ENCODE data around the gene OR4E2.
"Not testable (repeated sequence)": the region's sequence is repeated elsewhere in the genome, so short reads cannot be mapped to it uniquely, and the experiment has no call there.

The OR4E2 gene

DNA sequence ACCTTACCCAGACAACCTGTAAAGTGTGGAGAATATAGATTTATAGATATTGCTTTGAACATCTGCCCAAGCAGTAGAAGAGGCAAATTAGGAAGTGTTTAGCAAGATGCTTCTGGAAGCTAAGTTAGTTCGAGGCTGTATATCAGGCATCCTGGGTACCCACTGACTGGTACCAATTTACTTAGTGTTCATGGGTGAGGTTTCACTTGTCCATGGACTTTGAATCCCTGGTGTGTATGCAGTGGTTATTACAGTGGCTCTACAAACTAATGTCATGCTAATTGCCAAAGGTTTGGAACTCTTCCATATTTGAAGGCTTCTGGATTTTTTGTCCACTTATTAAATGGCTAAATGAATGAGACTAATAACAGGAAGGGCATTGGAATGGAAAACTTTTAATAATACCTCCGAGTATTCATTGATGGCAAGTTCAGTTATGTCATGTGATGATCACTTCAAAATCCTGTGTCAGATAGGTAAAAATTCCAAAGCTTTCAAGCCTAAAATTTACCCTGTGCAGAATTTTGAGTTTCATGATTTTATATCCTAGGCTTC, at the start of gene OR4E2:
Gene OR4E2, plus strand, starts transcription at position 505 of the 555 bp plus-strand sequence. CDS start 11,248 bp downstream, outside the sequence.
- no peak for DNase-seq

GRCh38 chr14:21612324-21612723, 41.3 kb upstream of the OR4E2 start:
- no peak for DNase-seq

- DNase-seq = no peak
These were observed 39.4 kb upstream of the OR4E2 start for GRCh38 chr14:21614240-21614639.

DNA sequence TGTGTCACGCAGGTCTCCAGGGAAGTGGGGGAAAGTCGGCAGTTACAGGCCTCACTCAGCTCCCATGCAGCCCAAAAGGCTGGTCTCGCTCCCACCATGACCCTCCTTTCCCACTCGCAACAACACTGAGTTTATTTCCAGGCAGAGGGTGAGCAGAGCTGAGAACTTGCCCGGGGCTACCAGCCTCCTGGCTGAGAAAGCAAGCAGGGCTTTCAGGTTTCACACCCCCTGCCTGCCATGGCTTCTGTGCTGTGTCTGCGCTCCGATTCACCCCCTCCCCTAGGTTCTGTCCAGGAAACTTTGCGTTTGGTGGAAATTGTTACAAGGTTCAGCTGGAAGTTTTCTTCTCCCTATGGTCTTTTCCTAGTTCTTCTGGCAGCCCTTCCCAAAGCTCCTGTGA, 36.0 kb upstream of the OR4E2 start:
- DNase-seq = no peak

DNA sequence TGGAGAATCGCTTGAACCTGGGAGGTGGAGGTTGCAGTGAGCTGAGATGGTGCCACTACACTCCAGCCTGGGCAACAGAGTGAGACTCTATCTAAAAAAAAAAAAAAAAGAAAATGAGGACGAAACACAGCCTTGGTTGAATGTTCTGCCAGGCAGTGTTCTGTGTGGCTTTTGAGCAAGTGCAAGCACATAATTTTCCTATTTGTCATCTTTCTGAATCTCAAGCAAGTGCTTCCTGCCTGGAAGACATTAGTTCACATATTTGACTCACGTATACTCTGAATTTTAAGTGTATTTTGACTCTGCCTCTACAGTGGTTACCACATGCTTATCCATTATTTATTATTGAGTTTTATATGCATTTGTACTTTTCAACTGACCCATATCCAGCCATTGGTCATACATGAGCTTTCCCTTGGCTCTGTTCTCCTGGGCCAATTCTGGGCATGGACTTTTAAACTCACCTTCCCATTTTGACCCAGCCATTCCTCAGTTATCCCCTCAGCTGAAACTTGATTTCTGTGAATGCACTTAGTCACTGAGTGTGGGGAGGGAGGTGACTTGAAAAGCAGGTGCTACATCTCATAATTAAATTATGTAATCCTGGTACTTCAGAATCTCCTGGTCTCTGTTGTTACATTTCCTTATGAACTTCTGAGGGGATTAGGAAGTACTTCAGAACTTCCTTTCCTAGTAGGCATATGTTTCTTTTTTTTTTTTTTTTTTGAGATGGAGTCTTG, 27.0 kb upstream of the OR4E2 start:
- DNase-seq = no peak

DNA sequence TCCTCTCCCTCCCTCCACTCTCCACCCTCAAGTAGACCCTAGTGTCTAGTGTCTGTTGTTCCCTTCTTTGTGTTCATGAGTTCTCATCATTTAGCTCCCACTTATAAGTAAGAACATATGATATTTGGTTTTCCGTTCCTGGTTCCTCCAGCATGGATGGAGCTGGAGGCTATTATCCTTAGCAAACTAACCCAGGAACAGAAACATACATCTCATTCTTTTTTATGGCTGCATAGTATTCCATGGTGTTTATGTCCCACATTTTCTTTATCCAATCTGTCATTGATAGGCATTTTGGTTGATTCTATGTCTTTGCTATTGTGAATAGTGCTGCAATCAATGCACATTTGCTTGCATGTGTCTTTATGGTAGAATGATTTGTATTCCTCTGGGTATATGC, 23.1 kb upstream of the OR4E2 start:
- DNase-seq = not testable (repeated sequence)

DNA sequence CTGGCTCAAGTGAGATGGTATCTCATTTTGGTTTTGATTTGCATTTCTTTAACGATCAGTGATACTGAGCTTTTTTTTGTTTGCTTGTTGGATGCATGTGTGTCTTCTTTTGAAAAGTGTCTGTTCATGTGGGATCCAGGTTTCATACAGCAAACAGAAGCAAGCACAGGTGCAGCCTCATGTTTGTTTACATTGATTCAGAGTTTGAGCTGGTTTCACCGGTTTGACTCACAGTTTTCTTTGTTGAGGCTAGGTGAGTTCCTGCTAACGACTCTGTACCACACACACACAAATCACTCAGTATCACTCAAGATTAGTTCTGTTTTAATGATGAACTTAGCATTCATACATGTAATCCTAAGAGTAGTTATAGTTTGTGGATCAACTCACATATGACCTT, 22.6 kb upstream of the OR4E2 start:
- no peak for DNase-seq

DNA sequence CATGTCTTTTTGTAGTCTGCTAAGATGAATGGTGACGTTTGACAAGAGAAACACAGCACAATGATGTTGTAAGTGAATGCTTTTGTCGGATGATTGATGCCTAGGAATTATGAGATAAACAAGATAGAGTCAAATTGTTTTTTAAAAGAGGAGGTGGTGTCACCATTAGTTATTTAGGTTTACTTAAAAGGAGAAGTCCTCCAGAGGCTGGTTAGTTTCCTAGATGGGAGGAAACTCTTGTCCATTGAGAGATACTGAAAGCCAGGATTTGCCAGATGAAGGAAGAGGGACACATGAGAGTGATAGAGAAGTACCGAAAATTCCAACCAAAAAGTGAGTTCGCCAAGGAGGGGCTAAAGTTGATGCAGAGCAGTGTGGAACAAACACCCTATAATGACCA, 18.8 kb upstream of the OR4E2 start, which contains the start of gene OR10G2:
Gene OR10G2, minus strand, starts transcription at position 101 of the 400 bp plus-strand sequence. Its CDS starts 98 bp downstream, at position 3.
- DNase-seq = no peak

- no peak for DNase-seq
These were observed 11.0 kb upstream of the OR4E2 start for GRCh38 chr14:21642683-21643082.

DNA sequence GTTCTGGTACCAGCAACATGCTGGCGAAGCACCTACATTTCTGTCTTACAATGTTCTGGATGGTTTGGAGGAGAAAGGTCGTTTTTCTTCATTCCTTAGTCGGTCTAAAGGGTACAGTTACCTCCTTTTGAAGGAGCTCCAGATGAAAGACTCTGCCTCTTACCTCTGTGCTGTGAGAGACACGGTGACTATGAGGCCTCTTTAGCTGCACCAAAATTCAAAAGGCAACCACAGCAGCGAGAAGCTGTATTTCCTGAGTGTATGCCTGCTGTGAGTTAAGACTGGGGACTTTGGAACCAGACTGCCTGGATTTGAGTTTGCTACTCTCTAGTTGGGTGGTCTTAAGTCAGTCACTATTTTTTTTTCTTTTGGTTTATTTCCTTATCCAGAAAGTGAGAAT, 10.2 kb upstream of the OR4E2 start:
- DNase-seq = no peak

- no peak for DNase-seq
These were observed 6.3 kb upstream of the OR4E2 start for GRCh38 chr14:21647380-21647779.

DNA sequence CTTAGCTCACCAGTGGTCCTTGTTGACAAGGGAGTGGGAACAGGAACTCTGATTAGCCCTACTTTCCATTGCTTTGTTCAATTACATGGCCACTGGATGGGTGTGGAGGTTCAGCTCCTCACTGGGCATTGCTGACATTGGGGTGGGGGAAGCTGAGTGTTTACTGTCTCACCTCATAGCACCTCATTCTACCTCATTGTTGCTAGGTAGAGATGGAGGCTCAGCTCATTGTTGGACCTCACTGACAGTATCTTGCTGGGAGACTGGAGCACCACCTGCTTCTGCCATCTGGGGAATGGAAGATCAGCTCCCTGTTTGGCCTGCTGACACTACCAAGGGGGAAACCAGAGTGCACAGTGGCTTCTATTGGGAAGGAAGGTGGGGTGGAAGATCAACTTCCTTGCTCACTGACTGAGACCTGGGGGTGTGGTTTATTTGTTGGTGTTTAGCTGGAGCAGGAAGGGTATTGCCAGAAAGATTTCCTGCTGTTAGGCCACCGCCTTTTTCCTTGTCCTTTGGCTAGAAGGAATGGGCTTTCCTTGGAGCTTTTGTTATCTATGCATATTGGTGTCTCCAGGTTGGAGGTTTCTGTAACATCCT, 1.3 kb upstream of the OR4E2 start:
- DNase-seq = no peak

DNA sequence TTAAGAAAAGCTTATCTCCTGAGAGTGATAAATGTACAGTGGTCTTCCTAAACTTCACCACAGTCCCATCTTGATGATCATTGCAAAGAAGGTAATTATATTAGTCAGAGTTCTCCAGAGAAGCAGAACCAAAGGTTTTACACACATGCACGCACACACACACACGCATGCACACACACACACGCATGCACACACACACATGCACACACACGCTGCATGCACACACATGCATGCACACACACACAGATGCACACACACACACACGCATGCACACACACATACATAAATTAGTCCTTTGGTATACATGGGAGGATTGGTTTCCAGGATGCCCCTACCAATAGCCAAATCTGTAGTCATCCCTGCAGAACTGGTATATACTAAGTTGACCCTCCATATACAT, 580 bp downstream of the OR4E2 start:
- no peak for DNase-seq

- no peak for DNase-seq
These were observed 3.3 kb downstream of the OR4E2 start for GRCh38 chr14:21656980-21657379.

GRCh38 chr14:21668377-21668776, 14.7 kb downstream of the OR4E2 start:
- DNase-seq = no peak

GRCh38 chr14:21669284-21669683, 15.6 kb downstream of the OR4E2 start:
- DNase-seq = no peak

- DNase-seq = no peak
These were observed 17.7 kb downstream of the OR4E2 start for GRCh38 chr14:21671371-21671770.

GRCh38 chr14:21672116-21672515, 18.5 kb downstream of the OR4E2 start:
- no peak for DNase-seq

DNA sequence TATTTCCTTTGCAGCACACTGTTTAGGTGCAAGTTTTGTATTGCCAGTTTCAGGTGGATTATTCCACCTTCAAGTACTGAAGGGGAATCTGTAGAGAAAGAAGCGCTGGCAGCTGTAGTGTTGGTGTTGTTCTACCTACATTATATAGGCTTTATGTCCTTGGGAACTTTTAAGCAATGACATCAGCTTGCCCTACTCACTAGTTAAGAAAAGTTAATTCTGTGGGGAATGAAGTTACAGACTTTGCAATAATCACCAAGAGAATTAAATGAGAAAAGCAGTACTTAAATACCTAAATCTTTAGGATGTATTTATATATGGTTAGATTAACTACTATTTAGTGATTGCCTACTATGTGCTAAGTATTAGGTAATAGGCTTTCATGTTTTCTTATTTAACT, 20.1 kb downstream of the OR4E2 start, which contains the start of gene OR4E1:
Gene OR4E1, minus strand, starts transcription at position 101 of the 400 bp plus-strand sequence. CDS start 2,883 bp downstream, outside the sequence.
- no peak for DNase-seq

GRCh38 chr14:21675566-21675965, 21.9 kb downstream of the OR4E2 start:
- no peak for DNase-seq

DNA sequence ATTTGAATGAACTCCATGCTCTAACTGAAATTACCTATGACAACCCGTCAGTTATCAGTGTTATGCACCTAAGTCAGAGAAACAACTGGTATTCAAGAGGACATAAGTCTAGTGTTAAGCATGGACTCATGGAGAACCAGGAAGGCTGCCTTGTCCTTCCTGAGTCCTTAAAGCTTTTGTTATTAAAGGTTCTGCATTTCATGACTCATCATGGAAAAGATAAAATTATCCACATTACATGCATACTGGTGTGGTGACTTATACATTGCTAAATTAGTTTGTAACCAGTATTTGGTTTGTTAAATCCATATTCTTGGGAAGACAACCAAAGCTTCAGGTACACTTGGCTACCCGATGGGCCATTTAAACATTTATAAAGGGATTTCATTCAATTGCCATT, 26.4 kb downstream of the OR4E2 start:
- DNase-seq = no peak

DNA sequence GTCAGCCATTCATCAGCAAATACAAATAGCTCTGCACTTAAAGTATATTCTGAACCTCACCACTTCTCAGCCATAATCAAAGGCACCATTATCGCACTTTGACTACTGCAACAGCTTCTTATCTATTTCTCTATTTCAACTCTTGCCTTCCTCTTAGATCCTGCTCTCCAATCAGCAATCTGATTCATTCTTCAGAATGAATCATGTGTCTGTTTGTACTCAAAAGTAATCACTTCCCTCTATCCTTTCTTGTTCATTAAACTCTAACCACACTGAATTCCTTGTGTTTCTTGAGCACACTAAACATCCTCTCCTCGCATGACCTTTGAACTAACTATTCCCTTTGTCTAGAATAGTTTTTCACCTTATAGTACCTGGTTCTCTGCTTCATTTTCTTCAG, 32.8 kb downstream of the OR4E2 start:
- DNase-seq = no peak

- DNase-seq = no peak
These were observed 40.8 kb downstream of the OR4E2 start for GRCh38 chr14:21694425-21694824.

DNA sequence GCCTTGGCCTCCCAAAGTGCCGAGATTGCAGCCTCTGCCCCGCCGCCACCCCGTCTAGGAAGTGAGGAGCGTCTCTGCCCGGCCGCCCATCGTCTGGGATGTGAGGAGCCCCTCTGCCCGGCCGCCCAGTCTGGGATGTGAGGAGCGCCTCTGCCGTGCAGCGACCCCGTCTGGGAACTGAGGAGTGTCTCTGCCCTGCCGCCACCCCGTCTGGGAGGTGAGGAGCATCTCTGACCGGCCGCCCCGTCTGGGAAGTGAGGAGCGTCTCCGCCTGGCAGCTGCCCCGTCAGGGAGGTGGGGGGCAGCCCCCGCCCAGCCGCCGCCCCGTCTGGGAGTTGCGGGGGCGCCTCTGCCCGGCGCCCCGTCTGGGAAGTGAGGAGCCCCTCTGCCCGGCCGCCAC, 44.0 kb downstream of the OR4E2 start:
- not testable (repeated sequence) for DNase-seq
